Measurements from ENCODE around the gene LAMP5. TPM values are rescaled to one million over a fixed set of nuclear protein-coding genes. Genes with fewer than 3 reads are reported as not detected.

Gene LAMP5
- not detected in 2 replicates for total RNA-seq

DNA sequence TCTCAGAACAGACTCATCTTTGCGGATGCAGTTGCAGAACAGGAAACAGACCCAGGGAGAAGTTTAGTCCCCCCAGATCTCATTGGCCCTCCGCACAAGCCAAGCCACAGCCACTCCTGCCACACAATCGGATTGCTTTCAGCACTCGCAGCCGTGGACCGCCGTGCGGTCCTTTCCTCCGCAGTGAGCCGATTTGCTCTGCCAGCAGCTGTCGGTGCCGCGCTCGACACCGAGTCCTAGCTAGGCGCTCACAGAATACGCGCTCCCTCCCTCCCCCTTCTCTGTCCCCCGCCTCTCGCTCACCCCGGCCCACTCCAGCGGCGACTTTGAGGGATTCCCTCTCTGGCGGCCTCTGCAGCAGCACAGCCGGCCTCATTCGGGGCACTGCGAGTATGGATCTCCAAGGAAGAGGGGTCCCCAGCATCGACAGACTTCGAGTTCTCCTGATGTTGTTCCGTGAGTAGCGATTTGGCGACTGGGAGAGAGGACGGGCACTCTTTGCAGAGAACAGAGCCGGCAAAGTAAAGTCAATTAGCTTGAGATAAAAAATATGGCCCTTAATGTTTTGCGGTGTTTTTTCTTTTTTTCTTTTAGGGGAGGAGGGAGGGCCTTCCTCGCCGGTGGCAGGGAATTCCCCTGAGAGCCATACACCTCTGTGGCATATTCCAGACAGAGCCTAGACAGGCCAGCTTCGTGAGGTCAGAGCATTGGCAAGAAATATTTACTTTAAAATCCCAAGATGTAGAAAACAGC is at the start of gene LAMP5:
TSS of gene LAMP5 (plus strand) at position 130 of the 753 bp plus-strand sequence. CDS start at position 393, 263 bp downstream.

Data from cardiac ventricle fibroblast (primary cell).